GM23338 (cell line): ENCODE results near the gene NR1I2. TPM values are rescaled to one million over a fixed set of nuclear protein-coding genes. Genes with fewer than 3 reads are reported as not detected.

ENCODE experiments used
- ATAC-seq: fragments of 200-7000 bp; cut with Tn5 transposase; 3 replicates; pipeline ENCODE4 v1.9.1; 2020
- DNase-seq: peaks from one replicate; pipeline ENCODE4 v3.0.0-alpha.2; 2015; ENCODE audit warnings: low spot score
- H2AFZ ChIP-seq: fragments of 200-600 bp; sonication (generic); 2 replicates; pipeline ENCODE4 v1.8.0; 2016; ENCODE audit warnings: antibody characterized with exemption, mild to moderate bottlenecking, moderate library complexity
- H3F3A ChIP-seq: fragments of 200-600 bp; sonication (generic); replicated peaks from 2 replicates; pipeline ENCODE4 v1.8.0; 2017; ENCODE audit warnings: antibody characterized with exemption, mixed run types, low read depth
- H3K27ac ChIP-seq: fragments of 200-600 bp; sonication (generic); 2 replicates; pipeline ENCODE4 v1.6.1; 2016; ENCODE audit warnings: low read depth
- H3K27me3 ChIP-seq: fragments of 200-600 bp; sonication (generic); 2 replicates; pipeline ENCODE4 v1.8.0; 2016; ENCODE audit warnings: mild to moderate bottlenecking, mixed run types, moderate library complexity; ENCODE audit not compliant: insufficient read depth
- H3K36me3 ChIP-seq: fragments of 200-600 bp; sonication (generic); 2 replicates; pipeline ENCODE4 v1.8.0; 2016; ENCODE audit warnings: mild to moderate bottlenecking; ENCODE audit not compliant: insufficient read depth
- H3K4me1 ChIP-seq: fragments of 200-600 bp; sonication (generic); 2 replicates; pipeline ENCODE4 v1.8.0; 2016; ENCODE audit warnings: mild to moderate bottlenecking, moderate library complexity; ENCODE audit not compliant: insufficient read depth
- H3K4me2 ChIP-seq: fragments of 200-600 bp; sonication (generic); 2 replicates; pipeline ENCODE4 v1.7.1; 2017; ENCODE audit warnings: mixed run types
- H3K4me3 ChIP-seq: fragments of 200-600 bp; sonication (generic); 2 replicates; pipeline ENCODE4 v1.6.1; 2016; ENCODE audit warnings: mixed run types
- H3K79me2 ChIP-seq: fragments of 200-600 bp; sonication (generic); replicated peaks from 2 replicates; pipeline ENCODE4 v1.8.0; 2017; ENCODE audit warnings: mild to moderate bottlenecking; ENCODE audit not compliant: insufficient read depth
- H3K9me2 ChIP-seq: fragments of 200-600 bp; sonication (generic); 2 replicates; pipeline ENCODE4 v1.8.0; 2017; ENCODE audit not compliant: insufficient read depth
- H4K20me1 ChIP-seq: fragments of 200-600 bp; sonication (generic); replicated peaks from 2 replicates; pipeline ENCODE4 v1.8.0; 2017; ENCODE audit warnings: mild to moderate bottlenecking; ENCODE audit not compliant: insufficient read depth
- H3K27ac Mint-ChIP-seq: 2 replicates; pipeline ENCODE4 v1.8.0; 2020; ENCODE audit warnings: inconsistent platforms, mild to moderate bottlenecking, moderate library complexity, mixed read lengths
- H3K27me3 Mint-ChIP-seq: 3 replicates; pipeline ENCODE4 v1.8.0; 2022; ENCODE audit warnings: low read depth, mild to moderate bottlenecking, moderate library complexity, mixed read lengths, inconsistent platforms; ENCODE audit not compliant: insufficient read depth, poor library complexity
- H3K36me3 Mint-ChIP-seq: 3 replicates; pipeline ENCODE4 v1.8.0; 2021; ENCODE audit warnings: low read depth, mild to moderate bottlenecking, inconsistent platforms, moderate library complexity, mixed read lengths
- H3K4me1 Mint-ChIP-seq: 3 replicates; pipeline ENCODE4 v1.8.0; 2020; ENCODE audit warnings: mild to moderate bottlenecking, inconsistent platforms, mixed read lengths
- H3K4me3 Mint-ChIP-seq: 3 replicates; pipeline ENCODE4 v1.8.0; 2021; ENCODE audit warnings: moderate library complexity, mild to moderate bottlenecking, inconsistent platforms, mixed read lengths
- H3K9me3 Mint-ChIP-seq: 3 replicates; pipeline ENCODE4 v1.8.0; 2020; ENCODE audit warnings: moderate library complexity, mild to moderate bottlenecking, inconsistent platforms, mixed read lengths
- CREB1 ChIP-seq: fragments of 250-450 bp; sonication (Bioruptor Pico); IDR thresholded peaks from 2 replicates; pipeline ENCODE4 v1.5.0; 2020; ENCODE audit warnings: low read depth, mild to moderate bottlenecking, moderate library complexity
- EZH2 ChIP-seq: fragments of 200-600 bp; sonication (generic); IDR thresholded peaks from one replicate; pipeline ENCODE4 v1.8.0; 2017; ENCODE audit warnings: antibody characterized with exemption, mild to moderate bottlenecking, low read depth; ENCODE audit not compliant: unreplicated experiment
- EZH2phosphoT487 ChIP-seq: fragments of 200-600 bp; sonication (generic); IDR thresholded peaks from one replicate; pipeline ENCODE4 v1.8.1; 2018; ENCODE audit warnings: antibody characterized with exemption; ENCODE audit not compliant: unreplicated experiment
- JUNB ChIP-seq: IDR thresholded peaks from one replicate; pipeline ENCODE4 v1.6.1; 2016; ENCODE audit warnings: antibody characterized with exemption; ENCODE audit not compliant: unreplicated experiment
- NANOG ChIP-seq: IDR thresholded peaks from 2 replicates; pipeline ENCODE4 v1.6.1; 2016; ENCODE audit warnings: antibody characterized with exemption, borderline replicate concordance
- POLR2AphosphoS5 ChIP-seq: IDR thresholded peaks from 2 replicates; pipeline ENCODE4 v1.6.1; 2016; ENCODE audit warnings: antibody characterized with exemption, low read depth
- polyA plus RNA-seq: library from polyadenylated mRNA; unstranded; fragments of >200 nt; fragmentation: Nextera tagmentation; extraction: Ambion mirVana; gene quantifications from 2 replicates; pipeline ENCODE4 v1.2.1, GENCODE V29; 2016
- total RNA-seq: library from RNA; depleted of rRNA; stranded (reverse); fragments of >200 nt; shearing (Covaris generic); gene quantifications from 2 replicates; pipeline ENCODE4 v1.2.3, GENCODE V29; 2014
- TF ChIP-seq, protein P1 (sequence below): fragments of 250-450 bp; sonication (Bioruptor Pico); IDR thresholded peaks from 2 replicates; pipeline ENCODE4 v1.5.0; 2020; ENCODE audit warnings: mild to moderate bottlenecking, moderate library complexity
- TF ChIP-seq, protein P2 (sequence below): IDR thresholded peaks from 2 replicates; pipeline ENCODE4 v1.6.1; 2016; ENCODE audit warnings: antibody characterized with exemption

The NR1I2 gene
- total and polyA plus RNA-seq, 2 experiments from 2014 or later = 0.89 to 4.4 TPM

DNA sequence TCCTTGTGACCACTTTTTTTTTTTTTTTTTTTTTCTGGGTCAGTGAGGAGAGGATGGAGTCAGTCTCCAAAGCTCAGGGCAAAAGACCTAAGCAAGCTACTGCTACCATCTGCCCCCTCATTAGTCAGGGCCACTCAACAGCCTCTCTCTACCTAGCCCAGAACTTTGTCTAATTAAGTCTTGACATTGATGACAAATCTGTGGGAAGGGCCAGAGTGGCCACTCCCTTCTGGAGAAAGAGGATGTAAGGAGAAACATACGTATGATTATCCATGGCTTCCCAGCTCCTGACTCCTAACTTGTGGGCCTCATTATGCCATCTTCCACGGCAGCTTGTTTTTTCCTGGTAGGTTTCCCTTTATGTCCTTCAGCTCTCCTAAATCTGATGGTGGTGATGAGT is 37.9 kb downstream of the NR1I2 start (continued):
- TF ChIP-seq, protein P1, sequence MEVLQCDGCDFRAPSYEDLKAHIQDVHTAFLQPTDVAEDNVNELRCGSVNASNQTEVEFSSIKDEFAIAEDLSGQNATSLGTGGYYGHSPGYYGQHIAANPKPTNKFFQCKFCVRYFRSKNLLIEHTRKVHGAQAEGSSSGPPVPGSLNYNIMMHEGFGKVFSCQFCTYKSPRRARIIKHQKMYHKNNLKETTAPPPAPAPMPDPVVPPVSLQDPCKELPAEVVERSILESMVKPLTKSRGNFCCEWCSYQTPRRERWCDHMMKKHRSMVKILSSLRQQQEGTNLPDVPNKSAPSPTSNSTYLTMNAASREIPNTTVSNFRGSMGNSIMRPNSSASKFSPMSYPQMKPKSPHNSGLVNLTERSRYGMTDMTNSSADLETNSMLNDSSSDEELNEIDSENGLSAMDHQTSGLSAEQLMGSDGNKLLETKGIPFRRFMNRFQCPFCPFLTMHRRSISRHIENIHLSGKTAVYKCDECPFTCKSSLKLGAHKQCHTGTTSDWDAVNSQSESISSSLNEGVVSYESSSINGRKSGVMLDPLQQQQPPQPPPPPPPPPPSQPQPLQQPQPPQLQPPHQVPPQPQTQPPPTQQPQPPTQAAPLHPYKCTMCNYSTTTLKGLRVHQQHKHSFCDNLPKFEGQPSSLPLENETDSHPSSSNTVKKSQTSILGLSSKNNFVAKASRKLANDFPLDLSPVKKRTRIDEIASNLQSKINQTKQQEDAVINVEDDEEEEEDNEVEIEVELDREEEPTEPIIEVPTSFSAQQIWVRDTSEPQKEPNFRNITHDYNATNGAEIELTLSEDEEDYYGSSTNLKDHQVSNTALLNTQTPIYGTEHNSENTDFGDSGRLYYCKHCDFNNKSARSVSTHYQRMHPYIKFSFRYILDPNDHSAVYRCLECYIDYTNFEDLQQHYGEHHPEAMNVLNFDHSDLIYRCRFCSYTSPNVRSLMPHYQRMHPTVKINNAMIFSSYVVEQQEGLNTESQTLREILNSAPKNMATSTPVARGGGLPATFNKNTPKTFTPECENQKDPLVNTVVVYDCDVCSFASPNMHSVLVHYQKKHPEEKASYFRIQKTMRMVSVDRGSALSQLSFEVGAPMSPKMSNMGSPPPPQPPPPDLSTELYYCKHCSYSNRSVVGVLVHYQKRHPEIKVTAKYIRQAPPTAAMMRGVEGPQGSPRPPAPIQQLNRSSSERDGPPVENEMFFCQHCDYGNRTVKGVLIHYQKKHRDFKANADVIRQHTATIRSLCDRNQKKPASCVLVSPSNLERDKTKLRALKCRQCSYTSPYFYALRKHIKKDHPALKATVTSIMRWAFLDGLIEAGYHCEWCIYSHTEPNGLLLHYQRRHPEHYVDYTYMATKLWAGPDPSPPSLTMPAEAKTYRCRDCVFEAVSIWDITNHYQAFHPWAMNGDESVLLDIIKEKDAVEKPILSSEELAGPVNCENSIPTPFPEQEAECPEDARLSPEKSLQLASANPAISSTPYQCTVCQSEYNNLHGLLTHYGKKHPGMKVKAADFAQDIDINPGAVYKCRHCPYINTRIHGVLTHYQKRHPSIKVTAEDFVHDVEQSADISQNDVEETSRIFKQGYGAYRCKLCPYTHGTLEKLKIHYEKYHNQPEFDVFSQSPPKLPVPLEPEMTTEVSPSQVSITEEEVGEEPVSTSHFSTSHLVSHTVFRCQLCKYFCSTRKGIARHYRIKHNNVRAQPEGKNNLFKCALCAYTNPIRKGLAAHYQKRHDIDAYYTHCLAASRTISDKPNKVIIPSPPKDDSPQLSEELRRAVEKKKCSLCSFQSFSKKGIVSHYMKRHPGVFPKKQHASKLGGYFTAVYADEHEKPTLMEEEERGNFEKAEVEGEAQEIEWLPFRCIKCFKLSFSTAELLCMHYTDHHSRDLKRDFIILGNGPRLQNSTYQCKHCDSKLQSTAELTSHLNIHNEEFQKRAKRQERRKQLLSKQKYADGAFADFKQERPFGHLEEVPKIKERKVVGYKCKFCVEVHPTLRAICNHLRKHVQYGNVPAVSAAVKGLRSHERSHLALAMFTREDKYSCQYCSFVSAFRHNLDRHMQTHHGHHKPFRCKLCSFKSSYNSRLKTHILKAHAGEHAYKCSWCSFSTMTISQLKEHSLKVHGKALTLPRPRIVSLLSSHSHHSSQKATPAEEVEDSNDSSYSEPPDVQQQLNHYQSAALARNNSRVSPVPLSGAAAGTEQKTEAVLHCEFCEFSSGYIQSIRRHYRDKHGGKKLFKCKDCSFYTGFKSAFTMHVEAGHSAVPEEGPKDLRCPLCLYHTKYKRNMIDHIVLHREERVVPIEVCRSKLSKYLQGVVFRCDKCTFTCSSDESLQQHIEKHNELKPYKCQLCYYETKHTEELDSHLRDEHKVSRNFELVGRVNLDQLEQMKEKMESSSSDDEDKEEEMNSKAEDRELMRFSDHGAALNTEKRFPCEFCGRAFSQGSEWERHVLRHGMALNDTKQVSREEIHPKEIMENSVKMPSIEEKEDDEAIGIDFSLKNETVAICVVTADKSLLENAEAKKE (CRISPR knock-in tag) = no peak
- TF ChIP-seq EZH2phosphoT487 = no peak

DNA sequence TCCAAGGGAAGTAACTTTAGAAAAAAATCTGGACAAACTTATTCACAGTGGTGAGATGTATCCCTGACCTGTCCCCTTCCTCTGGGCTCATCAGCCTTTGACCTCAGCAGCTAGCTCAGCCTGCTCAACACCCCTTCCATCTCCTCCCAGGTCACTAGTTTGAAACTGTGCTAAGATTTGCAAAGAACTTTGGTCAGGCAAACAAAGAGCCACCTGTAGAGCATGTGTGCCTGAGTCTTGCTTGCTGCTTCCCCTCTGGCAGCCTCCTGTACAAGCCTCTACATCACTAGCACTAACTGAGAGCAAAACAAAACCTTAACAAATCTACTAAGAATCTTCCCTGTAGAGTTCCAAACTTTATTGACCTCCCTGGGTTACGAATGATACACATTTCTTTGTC is 43.9 kb downstream of the NR1I2 start:
- Histone ChIP-seq H3K27ac (no peak overlapping the region), H3K36me3 (no peaks in the 10 kb centered on the region), H3K4me3 (no peak overlapping the region), H3K4me2 (no peak overlapping the region), H3K27me3 (no peaks in the 10 kb centered on the region), H4K20me1 (no peaks in the 10 kb centered on the region; the same call in 1 of the 2 replicates), H3K4me1 (peaks cover 50% of the 10 kb centered on the region), H3K79me2 (0 out of 2 replicates have a peak, but pooled peaks cover 4% of the 10 kb centered on the region), H2AFZ (no peak overlapping the region), H3F3A (no peaks in the 10 kb centered on the region), H3K9me2 (no peaks in the 10 kb centered on the region)
- ATAC-seq (peak; percentile 23), DNase-seq (no peak)
- H3K4me1 Mint-ChIP-seq = peaks cover 66% of the 10 kb centered on the region
- H3K4me3 Mint-ChIP-seq = no peak overlapping the region
- no peaks in the 10 kb centered on the region for H3K9me3 Mint-ChIP-seq
- H3K36me3 Mint-ChIP-seq = no peaks in the 10 kb centered on the region
- H3K27me3 Mint-ChIP-seq = peaks cover 6% of the 10 kb centered on the region
- H3K27ac Mint-ChIP-seq = peak overlapping the region; percentile 77
- TF ChIP-seq POLR2AphosphoS5 (no peak), CREB1 (CRISPR knock-in tag) (no peak), NANOG (no peak), JUNB (no peak), EZH2 (no peak)
- TF ChIP-seq, protein P1 (CRISPR knock-in tag) = no peak
- TF ChIP-seq, protein P2, sequence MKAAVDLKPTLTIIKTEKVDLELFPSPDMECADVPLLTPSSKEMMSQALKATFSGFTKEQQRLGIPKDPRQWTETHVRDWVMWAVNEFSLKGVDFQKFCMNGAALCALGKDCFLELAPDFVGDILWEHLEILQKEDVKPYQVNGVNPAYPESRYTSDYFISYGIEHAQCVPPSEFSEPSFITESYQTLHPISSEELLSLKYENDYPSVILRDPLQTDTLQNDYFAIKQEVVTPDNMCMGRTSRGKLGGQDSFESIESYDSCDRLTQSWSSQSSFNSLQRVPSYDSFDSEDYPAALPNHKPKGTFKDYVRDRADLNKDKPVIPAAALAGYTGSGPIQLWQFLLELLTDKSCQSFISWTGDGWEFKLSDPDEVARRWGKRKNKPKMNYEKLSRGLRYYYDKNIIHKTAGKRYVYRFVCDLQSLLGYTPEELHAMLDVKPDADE = no peak
